ENCODE results near the gene CD44. TPM values are rescaled to one million over a fixed set of nuclear protein-coding genes. Genes with fewer than 3 reads are reported as not detected.
A peak's percentile ranks its signal among the peaks of the same experiment; 100 is the strongest.

CD44 gene
- total and polyA plus RNA-seq, 2 donors (not counting 1 experiment from before 2014, with no cell fraction given), result 660 to 980 TPM

- Histone ChIP-seq H3K36me3 (ENCODE audit: control insufficient read depth, insufficient read depth, low read length) (peaks cover 2% of the 10 kb centered on the region), H3K4me2 (ENCODE audit: extremely low read depth, insufficient read depth, low read length) (no peak overlapping the region), H2AFZ (ENCODE audit: low read length) (no peak overlapping the region), H3K4me1 (ENCODE audit: control insufficient read depth, extremely low read depth, insufficient read depth, low read length) (peaks cover 6% of the 10 kb centered on the region), H3K9me3 (ENCODE audit: control insufficient read depth, insufficient read depth, low read depth, low read length) (no peaks in the 10 kb centered on the region), H3K4me3 (replicated peaks in 1 of 4; ENCODE audit: control extremely low read depth in 1 of 4, insufficient read depth in 1 of 4, low read depth in 3 of 4, low read length in 4 of 4) (no peak overlapping the region), H3K27me3 (ENCODE audit: control insufficient read depth, insufficient read depth, low read length) (no peaks in the 10 kb centered on the region), H3K79me2 (ENCODE audit: control insufficient read depth, insufficient read depth, low read length) (peaks cover 31% of the 10 kb centered on the region), H4K20me1 (ENCODE audit: control insufficient read depth, extremely low read depth, insufficient read depth, low read length) (no peaks in the 10 kb centered on the region), H3K27ac (ENCODE audit: insufficient read depth, low read length) (no peak overlapping the region), H3K9ac (ENCODE audit: insufficient read depth, low read length) (no peak overlapping the region)
- TF ChIP-seq CTCF (conservative IDR thresholded peaks at IDR 0.05 in 1 of 2, IDR thresholded peaks at IDR 0.05 in 1 of 2; ENCODE audit: low read depth in 1 of 2, low read length in 2 of 2), result no peak
- TF ChIP-seq EZH2 (IDR thresholded peaks at IDR 0.05; ENCODE audit: low read length, missing control alignments), result no peak
- no peak for DNase-seq (ENCODE audit: low read depth in 2 of 2)
Observed at GRCh38 chr11:35136311-35136710, 2.7 kb upstream of the CD44 start.

- TF ChIP-seq EZH2 (IDR thresholded peaks at IDR 0.05; ENCODE audit: low read length, missing control alignments), result no peak
- no peak for TF ChIP-seq CTCF (conservative IDR thresholded peaks at IDR 0.05 in 1 of 2, IDR thresholded peaks at IDR 0.05 in 1 of 2; ENCODE audit: low read depth in 1 of 2, low read length in 2 of 2)
- peaks cover 6% of the 10 kb centered on the region for H3K36me3 ChIP-seq (ENCODE audit: control insufficient read depth, insufficient read depth, low read length)
- H3K79me2 ChIP-seq (ENCODE audit: control insufficient read depth, insufficient read depth, low read length), result peaks cover 48% of the 10 kb centered on the region
- no peak overlapping the region for H2AFZ ChIP-seq (ENCODE audit: low read length)
- H4K20me1 ChIP-seq (ENCODE audit: control insufficient read depth, extremely low read depth, insufficient read depth, low read length), result no peaks in the 10 kb centered on the region
- peak overlapping the region; percentile 94 for H3K4me2 ChIP-seq (ENCODE audit: extremely low read depth, insufficient read depth, low read length)
- DNase-seq (ENCODE audit: low read depth in 2 of 2), result peak in 1 of 2 donors; percentile 67
- peak overlapping the region; percentile 91 for H3K27ac ChIP-seq (ENCODE audit: insufficient read depth, low read length)
- H3K9me3 ChIP-seq (ENCODE audit: control insufficient read depth, insufficient read depth, low read depth, low read length), result no peaks in the 10 kb centered on the region
- peaks cover 9% of the 10 kb centered on the region for H3K4me1 ChIP-seq (ENCODE audit: control insufficient read depth, extremely low read depth, insufficient read depth, low read length)
- peak overlapping the region in 3 of 4 experiments; percentile 92 to 99 (median 97) for H3K4me3 ChIP-seq (replicated peaks in 1 of 4; ENCODE audit: control extremely low read depth in 1 of 4, insufficient read depth in 1 of 4, low read depth in 3 of 4, low read length in 4 of 4)
- H3K9ac ChIP-seq (ENCODE audit: insufficient read depth, low read length), result no peak overlapping the region
- H3K27me3 ChIP-seq (ENCODE audit: control insufficient read depth, insufficient read depth, low read length), result no peaks in the 10 kb centered on the region
Observed at GRCh38 chr11:35138058-35138457, 913 bp upstream of the CD44 start.

- Histone ChIP-seq H3K36me3 (ENCODE audit: control insufficient read depth, insufficient read depth, low read length) (peaks cover 7% of the 10 kb centered on the region), H3K79me2 (ENCODE audit: control insufficient read depth, insufficient read depth, low read length) (peaks cover 53% of the 10 kb centered on the region), H4K20me1 (ENCODE audit: control insufficient read depth, extremely low read depth, insufficient read depth, low read length) (no peaks in the 10 kb centered on the region), H3K4me3 (replicated peaks in 1 of 4; ENCODE audit: control extremely low read depth in 1 of 4, insufficient read depth in 1 of 4, low read depth in 3 of 4, low read length in 4 of 4) (peak overlapping the region; percentile 56 to 99 (median 94)), H3K27me3 (ENCODE audit: control insufficient read depth, insufficient read depth, low read length) (no peaks in the 10 kb centered on the region), H3K4me2 (ENCODE audit: extremely low read depth, insufficient read depth, low read length) (peak overlapping the region; percentile 94), H3K9me3 (ENCODE audit: control insufficient read depth, insufficient read depth, low read depth, low read length) (no peaks in the 10 kb centered on the region), H3K4me1 (ENCODE audit: control insufficient read depth, extremely low read depth, insufficient read depth, low read length) (peaks cover 14% of the 10 kb centered on the region), H3K9ac (ENCODE audit: insufficient read depth, low read length) (peak overlapping the region; percentile 93), H3K27ac (ENCODE audit: insufficient read depth, low read length) (peak overlapping the region; percentile 91), H2AFZ (ENCODE audit: low read length) (no peak overlapping the region)
- peak in 1 of 2 donors; percentile 51 for DNase-seq (ENCODE audit: low read depth in 2 of 2)
- TF ChIP-seq CTCF (conservative IDR thresholded peaks at IDR 0.05 in 1 of 2, IDR thresholded peaks at IDR 0.05 in 1 of 2; ENCODE audit: low read depth in 1 of 2, low read length in 2 of 2), result no peak
- TF ChIP-seq EZH2 (IDR thresholded peaks at IDR 0.05; ENCODE audit: low read length, missing control alignments), result no peak
Observed at GRCh38 chr11:35138606-35138942, 397 bp upstream of the CD44 start.
